Gastrocnemius medialis (tissue), 4 donors: Measurements from ENCODE around the gene DLAT. TPM values are rescaled to one million over a fixed set of nuclear protein-coding genes. Genes with fewer than 3 reads are reported as not detected.

Source experiments
- ATAC-seq, 2 donors: fragments of 150-250 bp; one replicate each; pipeline ENCODE4 v1.9.1; 2016
- DNase-seq, 2 donors: peaks; one replicate each; pipeline ENCODE4 v3.0.0-alpha.2; 2019
- H3K27ac ChIP-seq, 4 donors: fragments of 200-600 bp; sonication (generic); 1 replicate in 1 of 4; 2 replicates in 3 of 4; pipeline ENCODE4 v1.5.1; 2016 to 2018; ENCODE audit warnings: mild to moderate bottlenecking in 2 of 4, moderate library complexity in 1 of 4
- H3K27me3 ChIP-seq, 3 donors: fragments of 200-600 bp; sonication (generic) in 2 of 3; 1 replicate in 1 of 3; 2 replicates in 2 of 3; pipeline versions ENCODE4 v1.5.1 to v1.6.0; 2016 to 2019; ENCODE audit warnings: mild to moderate bottlenecking in 1 of 3, moderate library complexity in 1 of 3
- H3K36me3 ChIP-seq, 2 donors: fragments of 200-600 bp; sonication (generic) in 1 of 2; one replicate each; pipeline ENCODE4 v1.5.1; 2017 to 2018
- H3K4me1 ChIP-seq, 2 donors: fragments of 200-600 bp; sonication (generic) in 1 of 2; one replicate each; pipeline ENCODE4 v1.5.1; 2016 to 2017; ENCODE audit warnings: mild to moderate bottlenecking in 2 of 2
- H3K4me3 ChIP-seq, 4 donors: fragments of 200-600 bp; sonication (generic) in 3 of 4; 1 replicate in 1 of 4; 2 replicates in 3 of 4; pipeline ENCODE4 v1.5.1; 2016 to 2019; ENCODE audit warnings: mild to moderate bottlenecking in 2 of 4
- H3K9me3 ChIP-seq, 3 donors: fragments of 200-600 bp; sonication (generic) in 2 of 3; 1 replicate in 1 of 3; 2 replicates in 2 of 3; pipeline ENCODE4 v1.5.1; 2016 to 2019
- POLR2A ChIP-seq, 2 donors: fragments of 450-650 bp; IDR thresholded peaks; one replicate each; pipeline ENCODE4 v1.6.1; 2017; ENCODE audit warnings: antibody characterized with exemption in 2 of 2, mild to moderate bottlenecking in 2 of 2, moderate library complexity in 2 of 2
- in situ Hi-C, 4 donors: fragments of 200-750 bp; cut with MboI; loops; one replicate each; pipeline versions ENCODE4 v1.15.0 to v1.8.0; 2017; ENCODE audit warnings: low sequenced_read_pairs in 4 of 4
- intact Hi-C: fragments of 100-400 bp; cut with DNase I; formaldehyde crosslinking; loops from one replicate; pipeline ENCODE4 v1.15.1; 2023; ENCODE audit warnings: low total_unique reads
- total RNA-seq, 4 donors: library from RNA; depleted of rRNA; stranded (reverse); fragments of >200 nt; gene quantifications; one replicate each; pipeline versions ENCODE4 v1.1.0 to v1.2.3, GENCODE V29; 2016
- TF ChIP-seq, protein P1 (sequence below), 5 experiments: fragments of 450-650 bp in 3 of 5; fragments of 200-600 bp in 2 of 5; sonication (generic) in 2 of 5; IDR thresholded peaks in 4 of 5; conservative IDR thresholded peaks in 1 of 5; 1 replicate in 4 of 5; 2 replicates in 1 of 5; pipeline ENCODE4 v1.5.1; 2016 to 2019; ENCODE audit warnings: antibody characterized with exemption in 5 of 5, mild to moderate bottlenecking in 3 of 5, moderate library complexity in 3 of 5

DLAT gene
- total RNA-seq, 4 donors from 2014 or later: 60.1 to 117 (median 67.8) TPM

DNA sequence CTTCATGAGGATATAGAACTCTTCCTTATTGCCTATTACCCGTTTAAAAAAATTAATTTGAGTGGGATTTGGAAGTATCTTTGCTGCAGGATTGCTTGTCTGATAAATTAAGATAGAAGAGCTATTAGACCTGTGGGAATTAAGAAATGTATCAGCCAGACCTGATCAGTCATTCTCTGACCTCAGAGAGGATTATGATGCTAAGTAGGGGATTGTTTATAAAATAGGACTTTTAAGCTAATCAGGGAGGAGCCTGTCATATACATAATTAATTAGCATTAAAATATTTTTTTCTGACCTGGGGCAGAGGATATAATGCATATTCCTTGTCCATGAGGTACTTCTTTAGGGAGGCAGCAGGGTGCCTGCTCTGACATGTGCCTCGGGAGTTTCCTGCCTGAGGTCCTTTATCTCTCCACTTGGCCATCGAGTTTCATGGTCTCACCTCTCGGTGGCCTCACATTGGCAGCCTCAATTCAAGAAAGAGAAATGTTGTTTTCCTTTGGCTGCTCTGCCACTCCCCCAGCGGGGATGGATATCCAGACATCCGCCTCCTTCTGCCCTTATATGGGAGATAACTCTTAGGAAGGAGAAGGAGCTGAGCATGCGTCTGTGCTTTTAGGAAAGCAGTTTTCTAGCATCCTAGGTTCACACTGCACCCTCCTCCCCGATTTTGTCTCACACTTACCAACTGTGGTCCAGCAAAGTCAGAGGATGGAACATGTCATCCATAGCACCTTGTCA is 47.0 kb upstream of the DLAT start:
- Histone ChIP-seq H3K27me3 (no peaks in the 10 kb centered on the region), H3K27ac (peak overlapping the region; percentile 70 to 83 (median 76)), H3K9me3 (no peaks in the 10 kb centered on the region), H3K4me1 (peaks cover 25% of the 10 kb centered on the region in 2 donors), H3K36me3 (no peaks in the 10 kb centered on the region), H3K4me3 (peak overlapping the region; percentile 60 to 81 (median 75))
- in situ Hi-C loops: no loop called here
- TF ChIP-seq, protein P1, sequence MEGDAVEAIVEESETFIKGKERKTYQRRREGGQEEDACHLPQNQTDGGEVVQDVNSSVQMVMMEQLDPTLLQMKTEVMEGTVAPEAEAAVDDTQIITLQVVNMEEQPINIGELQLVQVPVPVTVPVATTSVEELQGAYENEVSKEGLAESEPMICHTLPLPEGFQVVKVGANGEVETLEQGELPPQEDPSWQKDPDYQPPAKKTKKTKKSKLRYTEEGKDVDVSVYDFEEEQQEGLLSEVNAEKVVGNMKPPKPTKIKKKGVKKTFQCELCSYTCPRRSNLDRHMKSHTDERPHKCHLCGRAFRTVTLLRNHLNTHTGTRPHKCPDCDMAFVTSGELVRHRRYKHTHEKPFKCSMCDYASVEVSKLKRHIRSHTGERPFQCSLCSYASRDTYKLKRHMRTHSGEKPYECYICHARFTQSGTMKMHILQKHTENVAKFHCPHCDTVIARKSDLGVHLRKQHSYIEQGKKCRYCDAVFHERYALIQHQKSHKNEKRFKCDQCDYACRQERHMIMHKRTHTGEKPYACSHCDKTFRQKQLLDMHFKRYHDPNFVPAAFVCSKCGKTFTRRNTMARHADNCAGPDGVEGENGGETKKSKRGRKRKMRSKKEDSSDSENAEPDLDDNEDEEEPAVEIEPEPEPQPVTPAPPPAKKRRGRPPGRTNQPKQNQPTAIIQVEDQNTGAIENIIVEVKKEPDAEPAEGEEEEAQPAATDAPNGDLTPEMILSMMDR (IDR thresholded peaks at IDR 0.05 in 4 of 5, conservative IDR thresholded peaks at IDR 0.05 in 1 of 5): no peak
- TF ChIP-seq POLR2A (IDR thresholded peaks at IDR 0.05): peak in 1 of 2 donors; percentile 19
- ATAC-seq: peak; percentile 12 to 37
- intact Hi-C loops: loop anchor here (5.0 kb wide), 1 partner anchor 101 kb away; the partner anchor contains the start of genes CFAP68 and FDXACB1
- DNase-seq: peak; percentile 27 to 48

DNA sequence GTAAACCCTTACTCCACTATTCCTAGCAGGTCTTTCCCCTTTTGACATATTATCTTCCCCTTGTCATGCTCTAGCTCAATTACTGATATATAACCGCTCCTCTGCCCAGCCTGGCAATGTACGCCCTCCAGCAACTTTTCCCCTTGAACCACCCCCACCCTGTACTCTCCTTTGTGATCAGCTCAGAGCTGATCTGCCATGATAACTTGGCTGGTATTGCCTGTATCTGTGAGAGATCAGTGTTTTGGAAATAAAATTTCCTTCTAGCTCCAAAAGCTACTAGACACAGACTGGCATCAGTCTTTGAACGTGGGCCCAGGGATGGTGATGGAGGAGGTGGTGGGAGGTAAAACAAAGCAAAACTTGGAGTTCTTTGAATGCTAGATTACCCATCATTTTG is 45.1 kb upstream of the DLAT start:
- H3K4me1 ChIP-seq: peaks cover 25% of the 10 kb centered on the region in 2 donors
- no peak for ATAC-seq

DNA sequence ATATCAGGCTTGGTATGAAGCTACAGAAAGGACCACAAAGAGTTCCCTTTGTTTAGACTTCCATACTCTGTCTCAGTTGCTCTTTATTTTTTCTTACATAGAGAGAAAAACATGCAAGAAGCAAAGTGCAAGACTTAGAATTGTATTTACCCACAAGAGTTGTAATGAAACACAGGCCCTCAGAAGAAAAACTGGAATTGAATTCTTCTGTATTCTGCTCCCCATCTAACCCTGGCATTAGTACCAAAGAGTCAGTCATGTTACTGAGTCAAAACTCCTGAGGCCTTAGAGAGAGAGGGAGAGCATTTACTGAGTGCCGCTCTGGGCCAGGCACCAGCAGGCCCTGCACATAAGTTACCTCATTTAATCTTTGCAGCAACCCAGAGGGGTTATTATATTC is 43.9 kb upstream of the DLAT start:
- Histone ChIP-seq H3K27ac (no peak overlapping the region), H3K36me3 (no peaks in the 10 kb centered on the region), H3K9me3 (no peaks in the 10 kb centered on the region), H3K27me3 (no peaks in the 10 kb centered on the region), H3K4me1 (peaks cover 21 to 25% of the 10 kb centered on the region in 2 donors), H3K4me3 (no peak overlapping the region)
- intact Hi-C loops (no loop called here), in situ Hi-C loops (loop anchor here in 2 of 4 donors (10.0 kb wide), 1 partner anchor 106 kb away; the partner anchor contains the start of genes ALG9 (in 2 of the 2), CFAP68 (in 2 of the 2) and FDXACB1 (in 2 of the 2))
- no peak for ATAC-seq
- DNase-seq: no peak
- no peak for TF ChIP-seq POLR2A (IDR thresholded peaks at IDR 0.05)
- TF ChIP-seq, protein P1 (IDR thresholded peaks at IDR 0.05 in 4 of 5, conservative IDR thresholded peaks at IDR 0.05 in 1 of 5): no peak

More for the DNA sequence above, 45.1 kb upstream of the DLAT start:
- no peak for DNase-seq
- Histone ChIP-seq H3K27me3 (no peaks in the 10 kb centered on the region), H3K27ac (no peak overlapping the region), H3K9me3 (no peaks in the 10 kb centered on the region), H3K4me3 (no peak overlapping the region), H3K36me3 (no peaks in the 10 kb centered on the region)
- in situ Hi-C loops (loop anchor here in 2 of 4 donors (10.0 kb wide), 1 partner anchor 105 kb away; the partner anchor contains the start of genes ALG9 (in 2 of the 2), CFAP68 (in 2 of the 2) and FDXACB1 (in 2 of the 2)), intact Hi-C loops (no loop called here)
- no peak for TF ChIP-seq POLR2A (IDR thresholded peaks at IDR 0.05)
- TF ChIP-seq, protein P1 (IDR thresholded peaks at IDR 0.05 in 4 of 5, conservative IDR thresholded peaks at IDR 0.05 in 1 of 5): no peak

DNA sequence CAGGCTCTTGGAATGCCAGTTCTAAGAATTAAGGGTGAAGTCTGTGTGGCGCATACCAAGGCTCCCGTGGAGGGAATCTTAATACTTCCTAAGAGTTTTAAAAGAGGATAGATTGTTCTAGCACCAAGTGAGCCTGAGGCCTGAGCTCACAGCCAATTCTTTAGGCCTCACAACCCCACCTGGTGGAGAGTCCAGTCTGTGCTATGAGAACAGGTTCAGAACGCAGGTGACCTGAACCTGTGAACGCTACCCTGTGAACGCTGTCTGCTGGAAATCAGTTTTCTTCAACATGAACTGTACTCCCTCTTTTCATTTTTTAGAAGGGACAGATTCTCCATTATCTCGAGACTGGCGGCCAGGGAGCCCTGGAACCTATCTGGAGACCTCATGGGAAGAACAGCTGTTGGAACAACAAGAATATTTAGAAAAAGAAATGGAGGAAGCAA is 43.2 kb upstream of the DLAT start:
- peak; percentile 39 to 76 for DNase-seq
- H3K27ac ChIP-seq: peak overlapping the region; percentile 13 to 42 (median 39)
- ATAC-seq: peak; percentile 82 to 92

More for the DNA sequence above, 43.2 kb upstream of the DLAT start:
- intact Hi-C loops: loop anchor here (1.0 kb wide), 1 partner anchor 51 kb away; no protein-coding TSS in a partner anchor
- no peaks in the 10 kb centered on the region for H3K36me3 ChIP-seq
- no peak overlapping the region for H3K4me3 ChIP-seq
- TF ChIP-seq, protein P1 (IDR thresholded peaks at IDR 0.05 in 4 of 5, conservative IDR thresholded peaks at IDR 0.05 in 1 of 5): peak; percentile 69 to 82 (median 73)
- TF ChIP-seq POLR2A (IDR thresholded peaks at IDR 0.05): no peak
- H3K27me3 ChIP-seq: no peaks in the 10 kb centered on the region
- in situ Hi-C loops: loop anchor here in 2 of 4 donors (10.0 kb wide), 1 partner anchor 107 kb away; the partner anchor contains the start of genes ALG9 (in 2 of the 2), CFAP68 (in 2 of the 2) and FDXACB1 (in 2 of the 2)
- H3K9me3 ChIP-seq: no peaks in the 10 kb centered on the region
- peaks cover 14 to 25% of the 10 kb centered on the region in 2 donors for H3K4me1 ChIP-seq
